Neuronal stem cell (in vitro differentiated cells): ENCODE data around the gene IGF2BP3.

Experiments
- DNase-seq: peaks from one replicate; pipeline ENCODE4 v3.0.0-alpha.2; 2013; ENCODE audit warnings: low spot score
- H2AFZ ChIP-seq: one replicate; pipeline ENCODE4 v1.6.1; 2013; ENCODE audit warnings: mild to moderate bottlenecking, low read length, inconsistent platforms
- H2AK5ac ChIP-seq: 2 replicates; pipeline ENCODE4 v1.6.1; 2013; ENCODE audit warnings: low read depth, mild to moderate bottlenecking, inconsistent platforms, low read length, moderate library complexity, mixed read lengths
- H2BK120ac ChIP-seq: 2 replicates; pipeline ENCODE4 v1.6.1; 2013; ENCODE audit warnings: low read depth, mild to moderate bottlenecking, inconsistent platforms, low read length, moderate library complexity, mixed read lengths
- H2BK12ac ChIP-seq: one replicate; pipeline ENCODE4 v1.6.1; 2013; ENCODE audit warnings: low read length, inconsistent platforms
- H2BK15ac ChIP-seq: 2 replicates; pipeline ENCODE4 v1.6.1; 2013; ENCODE audit warnings: mild to moderate bottlenecking, low read length, inconsistent platforms, mixed read lengths
- H2BK5ac ChIP-seq: one replicate; pipeline ENCODE4 v1.6.1; 2013; ENCODE audit warnings: inconsistent platforms, mild to moderate bottlenecking, low read length, moderate library complexity
- H3K14ac ChIP-seq: one replicate; pipeline ENCODE4 v1.6.1; 2013; ENCODE audit warnings: low read length, inconsistent platforms
- H3K18ac ChIP-seq: 2 replicates; pipeline ENCODE4 v1.6.1; 2013; ENCODE audit warnings: low read length, inconsistent platforms
- H3K23ac ChIP-seq: 2 replicates; pipeline ENCODE4 v1.6.1; 2013; ENCODE audit warnings: low read depth, mild to moderate bottlenecking, mixed read lengths, low read length, inconsistent platforms; ENCODE audit not compliant: poor library complexity
- H3K27ac ChIP-seq: replicated peaks from 3 replicates; pipeline ENCODE4 v1.5.1; 2013; ENCODE audit warnings: low read length, inconsistent platforms
- H3K27me3 ChIP-seq, 3 experiments: 2 replicates each; pipeline ENCODE4 v1.6.1; 2013; ENCODE audit warnings: low read length in 3 of 3, mild to moderate bottlenecking in 2 of 3, inconsistent platforms in 1 of 3, low read depth in 1 of 3, mixed read lengths in 1 of 3, moderate library complexity in 1 of 3; ENCODE audit not compliant: control insufficient read depth in 3 of 3, insufficient read depth in 3 of 3
- H3K36me3 ChIP-seq, 2 donors: replicated peaks in 1 of 2; 2 replicates each; pipeline ENCODE4 v1.6.1; 2013; ENCODE audit warnings: low read length in 2 of 2; ENCODE audit not compliant: control insufficient read depth in 2 of 2, insufficient read depth in 2 of 2
- H3K4ac ChIP-seq: 2 replicates; pipeline ENCODE4 v1.6.1; 2013; ENCODE audit warnings: inconsistent platforms, mild to moderate bottlenecking, low read length, moderate library complexity
- H3K4me1 ChIP-seq, 2 donors: 1 replicate in 1 of 2; 2 replicates in 1 of 2; pipeline ENCODE4 v1.6.1; 2013; ENCODE audit warnings: low read length in 2 of 2, low read depth in 1 of 2; ENCODE audit not compliant: control insufficient read depth in 2 of 2, insufficient read depth in 1 of 2
- H3K4me2 ChIP-seq: one replicate; pipeline ENCODE4 v1.6.1; 2013; ENCODE audit warnings: mild to moderate bottlenecking, low read length, inconsistent platforms; ENCODE audit not compliant: insufficient read depth, poor library complexity, severe bottlenecking
- H3K4me3 ChIP-seq, 2 donors: 2 replicates each; pipeline ENCODE4 v1.5.1; 2013; ENCODE audit warnings: low read length in 2 of 2, mild to moderate bottlenecking in 2 of 2, inconsistent platforms in 1 of 2, moderate library complexity in 1 of 2
- H3K79me1 ChIP-seq: one replicate; pipeline ENCODE4 v1.6.1; 2013; ENCODE audit warnings: low read depth, mild to moderate bottlenecking, inconsistent platforms, low read length, moderate library complexity
- H3K9ac ChIP-seq: one replicate; pipeline ENCODE4 v1.6.1; 2013; ENCODE audit warnings: mild to moderate bottlenecking, low read depth, low read length, inconsistent platforms; ENCODE audit not compliant: poor library complexity
- H3K9me3 ChIP-seq, 2 donors: replicated peaks in 1 of 2; 2 replicates each; pipeline versions ENCODE3 to v1.6.1; 2013; ENCODE audit warnings: low read length in 2 of 2, mild to moderate bottlenecking in 2 of 2, inconsistent platforms in 1 of 2, low read depth in 1 of 2, mixed read lengths in 1 of 2, moderate library complexity in 1 of 2; ENCODE audit not compliant: control insufficient read depth in 2 of 2, insufficient read depth in 1 of 2
- H4K8ac ChIP-seq: one replicate; pipeline ENCODE4 v1.6.1; 2013; ENCODE audit warnings: low read depth, mild to moderate bottlenecking, inconsistent platforms, low read length, moderate library complexity
- H4K91ac ChIP-seq: one replicate; pipeline ENCODE4 v1.6.1; 2013; ENCODE audit warnings: low read length, low read depth, mild to moderate bottlenecking, inconsistent platforms; ENCODE audit not compliant: poor library complexity
- WGBS, 2 donors: extraction: QIAGEN DNeasy Blood & Tissue Kit; methylation state at CpG; one replicate each; pipeline ENCODE4 v1.1.7; 2013; ENCODE audit warnings: missing lambda C conversion rate in 2 of 2, mixed read lengths in 1 of 2; ENCODE audit not compliant: insufficient read length in 2 of 2, insufficient replicate concordance in 1 of 2; ENCODE audit errors: extremely low coverage in 2 of 2; 5-methylcytosine and 5-hydroxymethylcytosine counted together

Gene IGF2BP3

DNA sequence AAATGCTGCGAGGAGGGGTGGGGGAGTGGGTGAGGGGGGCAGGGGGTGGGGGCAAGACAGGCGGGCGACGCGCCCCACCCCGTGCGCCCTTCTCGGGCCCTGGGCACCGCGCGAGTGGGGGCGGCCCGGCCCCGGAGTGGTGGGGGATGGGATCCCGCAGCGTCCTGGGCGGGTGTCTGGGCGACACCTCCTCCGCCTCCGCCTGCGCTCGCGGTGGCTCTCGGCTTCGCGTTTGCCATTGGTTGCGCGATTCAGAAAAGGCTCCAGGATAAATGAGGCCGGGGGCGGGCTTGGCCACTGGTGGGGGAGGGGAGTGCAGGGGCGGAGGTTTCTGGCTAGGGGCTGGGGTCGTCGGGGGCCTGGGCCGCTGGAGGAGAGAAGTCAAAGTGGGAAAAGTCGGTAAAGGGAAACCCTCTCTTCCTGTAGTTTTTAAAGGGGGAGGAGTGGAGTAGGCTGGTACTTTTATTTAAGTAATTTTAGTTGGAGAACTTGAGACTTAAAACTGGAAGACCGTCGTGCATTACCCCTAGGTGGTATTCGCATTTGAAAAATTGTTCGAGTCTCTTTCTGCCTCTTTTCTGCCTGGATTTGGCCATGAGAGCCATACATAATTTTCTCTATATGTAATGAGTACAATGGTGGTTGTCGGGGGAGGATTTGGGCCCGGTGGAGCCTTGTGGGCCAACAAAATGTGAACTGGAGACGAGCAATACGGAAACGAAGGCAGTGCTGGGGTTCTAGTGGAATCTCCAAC, 992 bp upstream of the IGF2BP3 start:
- Histone ChIP-seq H3K36me3 (peaks cover 0 to 15% of the 10 kb centered on the region in 2 donors), H2BK15ac (no peak overlapping the region), H3K4me1 (peaks cover 0 to 3% of the 10 kb centered on the region in 2 donors), H3K4me3 (peak overlapping the region; percentile 79 to 93), H2AFZ (peak overlapping the region; percentile 31), H3K18ac (peak overlapping the region; percentile 74), H2BK5ac (peak overlapping the region; percentile 59), H3K4me2 (peak overlapping the region; percentile 52), H4K91ac (no peak overlapping the region), H3K27me3 (no peaks in the 10 kb centered on the region), H3K9me3 (no peaks in the 10 kb centered on the region), H3K9ac (no peak overlapping the region), H3K27ac (peak overlapping the region; percentile 97), H3K79me1 (peaks cover 9% of the 10 kb centered on the region), H3K4ac (no peak overlapping the region), H3K23ac (no peak overlapping the region), H2AK5ac (no peak overlapping the region), H3K14ac (no peak overlapping the region), H4K8ac (no peak overlapping the region), H2BK12ac (no peak overlapping the region), H2BK120ac (no peak overlapping the region)
- DNase-seq, result peak; percentile 92
- WGBS, 2 donors, result no CpG with 5 or more reads among the region's 44 CpGs

DNA sequence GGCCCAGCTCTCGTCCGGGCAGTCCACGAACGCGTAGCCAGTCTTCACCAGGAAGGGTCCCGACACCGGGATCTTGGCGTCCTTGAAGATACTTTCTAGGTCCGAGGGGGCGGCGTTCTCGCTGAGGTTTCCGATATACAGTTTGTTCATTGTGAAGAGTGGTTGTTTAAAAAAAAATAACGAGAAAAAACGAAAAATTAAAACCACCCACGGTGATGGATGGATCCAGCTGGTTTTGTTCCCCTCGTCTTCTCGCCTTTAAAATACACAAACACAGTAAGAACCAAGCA, 385 bp downstream of the IGF2BP3 start:
- Histone ChIP-seq H3K4me2 (peak overlapping the region; percentile 80), H3K36me3 (peaks cover under 1 to 26% of the 10 kb centered on the region in 2 donors), H4K8ac (no peak overlapping the region), H2BK5ac (peak overlapping the region; percentile 99), H2BK120ac (peak overlapping the region; percentile 96), H3K27ac (peak overlapping the region; percentile 97), H3K4ac (peak overlapping the region; percentile 84), H3K14ac (peak overlapping the region; percentile 8), H3K18ac (peak overlapping the region; percentile 98), H3K4me3 (peak overlapping the region; percentile 89 to 93), H3K9ac (peak overlapping the region; percentile 100), H3K27me3 (no peaks in the 10 kb centered on the region), H3K79me1 (peaks cover 9% of the 10 kb centered on the region), H2AFZ (no peak overlapping the region), H2BK12ac (peak overlapping the region; percentile 94), H4K91ac (no peak overlapping the region), H3K23ac (peak overlapping the region; percentile 86), H2AK5ac (peak overlapping the region; percentile 81), H2BK15ac (peak overlapping the region; percentile 96), H3K4me1 (peaks cover 9 to 10% of the 10 kb centered on the region in 2 donors), H3K9me3 (no peaks in the 10 kb centered on the region)
- no CpG with 5 or more reads among the region's 18 CpGs for WGBS, 2 donors
- DNase-seq, result peak; percentile 17

DNA sequence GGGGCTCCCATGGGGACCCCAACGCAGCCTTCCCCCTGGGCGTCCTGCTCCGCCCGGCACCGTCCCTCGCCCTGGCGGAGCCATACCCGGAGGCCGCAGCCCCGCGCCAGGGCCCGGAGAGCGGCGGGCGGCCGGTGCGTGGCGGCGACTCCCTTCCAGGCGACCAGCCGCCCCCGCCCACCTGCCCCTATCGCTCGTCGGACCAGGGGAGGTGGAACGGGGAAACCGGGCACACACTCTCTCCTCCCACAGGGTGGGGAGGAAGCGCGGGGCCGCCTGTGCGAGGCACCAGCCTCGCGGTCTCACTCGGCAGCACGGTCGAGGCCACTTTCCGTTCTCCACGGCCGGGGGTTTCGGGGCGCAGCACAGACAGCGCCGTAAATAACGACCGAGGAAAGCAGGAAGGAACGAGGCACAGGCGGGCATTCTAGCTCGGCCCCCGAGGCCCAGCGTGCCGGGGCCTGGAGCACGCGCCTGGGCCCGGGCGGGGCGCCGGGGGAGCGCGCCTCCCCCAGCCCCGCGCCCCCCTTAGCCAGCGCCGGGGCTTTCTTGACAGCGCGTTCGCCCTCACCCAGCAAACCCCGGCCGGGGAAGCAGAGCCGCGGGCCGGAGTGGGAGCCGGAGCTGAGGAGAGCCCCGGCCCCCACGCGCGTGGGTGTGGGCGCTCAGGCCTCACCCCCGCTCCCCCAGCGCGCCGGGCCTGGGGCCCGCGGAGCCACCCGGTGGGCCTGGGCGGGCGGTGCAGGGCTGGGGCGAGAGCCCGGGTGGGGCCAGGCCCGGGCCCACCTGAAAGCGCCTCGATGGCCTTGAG, 936 bp downstream of the IGF2BP3 start:
- Histone ChIP-seq H3K9ac (peak overlapping the region; percentile 100), H2BK15ac (peak overlapping the region; percentile 99), H3K4me3 (peak overlapping the region; percentile 89 to 93), H3K27ac (peak overlapping the region; percentile 97), H2AK5ac (peak overlapping the region; percentile 81), H3K79me1 (peaks cover 9% of the 10 kb centered on the region), H3K4me2 (peak overlapping the region; percentile 80), H3K14ac (peak overlapping the region; percentile 84), H3K18ac (peak overlapping the region; percentile 98), H2BK12ac (peak overlapping the region; percentile 94), H3K4ac (peak overlapping the region; percentile 84), H2BK5ac (peak overlapping the region; percentile 99), H3K9me3 (no peaks in the 10 kb centered on the region), H3K36me3 (peaks cover 1 to 29% of the 10 kb centered on the region in 2 donors), H3K23ac (peak overlapping the region; percentile 86), H2BK120ac (peak overlapping the region; percentile 96), H4K91ac (no peak overlapping the region), H3K4me1 (peaks cover 10 to 13% of the 10 kb centered on the region in 2 donors), H2AFZ (no peak overlapping the region), H4K8ac (no peak overlapping the region), H3K27me3 (no peaks in the 10 kb centered on the region)
- WGBS, 2 donors, result no CpG with 5 or more reads among the region's 91 CpGs
- no peak for DNase-seq
